AG04449 (cell line): ENCODE data around the gene ZNF774.
"Not testable (repeated sequence)": the region's sequence is repeated elsewhere in the genome, so short reads cannot be mapped to it uniquely, and the experiment has no call there.

Source experiments
- CTCF ChIA-PET: fragments of 350-600 bp; formaldehyde crosslinking; extraction: SDS; loops from one replicate; lab custom pipeline; 2021; ENCODE audit warnings: antibody characterized with exemption; lab: Yijun Ruan, JAX
- POLR2A ChIA-PET: fragments of 400-600, 350-600 bp; formaldehyde crosslinking; extraction: SDS; loops from one replicate; lab custom pipeline; 2020; ENCODE audit warnings: antibody characterized with exemption, inconsistent platforms; lab: Yijun Ruan, JAX
- DNase-seq: peaks from one replicate; pipeline ENCODE4 v3.0.0-alpha.2; 2010; ENCODE audit warnings: low read depth, low spot score
- H3K4me3 ChIP-seq: 2 replicates; pipeline ENCODE4 v1.5.1; 2011; ENCODE audit warnings: low read depth, mild to moderate bottlenecking, control low read depth, low read length
- TF ChIP-seq, protein P1 (sequence below): IDR thresholded peaks from one replicate; pipeline ENCODE4 v1.5.1; 2011; ENCODE audit warnings: mild to moderate bottlenecking, moderate library complexity, low read length, control low read depth, inconsistent platforms; ENCODE audit not compliant: insufficient read depth; ENCODE audit errors: missing control alignments

Gene ZNF774

DNA sequence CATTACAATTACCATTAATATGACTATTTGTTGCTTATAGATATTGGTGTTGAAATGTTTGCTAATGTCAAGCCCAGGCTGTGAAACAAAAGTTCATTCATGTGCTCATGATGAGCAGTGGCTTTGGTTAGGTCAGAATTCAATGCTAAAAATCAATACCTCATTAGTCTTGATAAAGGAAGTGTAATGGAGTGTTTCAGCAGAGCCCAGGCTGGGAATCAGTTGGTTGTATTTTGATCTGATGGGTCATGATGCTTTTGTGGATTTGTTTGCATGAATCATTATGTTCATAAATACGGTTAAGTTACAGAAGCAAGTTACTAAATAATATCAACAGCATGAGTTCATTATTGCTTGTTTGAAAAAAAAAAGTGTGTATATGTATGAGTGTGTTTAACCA lies 13.6 kb upstream of the ZNF774 start:
- TF ChIP-seq, protein P1, sequence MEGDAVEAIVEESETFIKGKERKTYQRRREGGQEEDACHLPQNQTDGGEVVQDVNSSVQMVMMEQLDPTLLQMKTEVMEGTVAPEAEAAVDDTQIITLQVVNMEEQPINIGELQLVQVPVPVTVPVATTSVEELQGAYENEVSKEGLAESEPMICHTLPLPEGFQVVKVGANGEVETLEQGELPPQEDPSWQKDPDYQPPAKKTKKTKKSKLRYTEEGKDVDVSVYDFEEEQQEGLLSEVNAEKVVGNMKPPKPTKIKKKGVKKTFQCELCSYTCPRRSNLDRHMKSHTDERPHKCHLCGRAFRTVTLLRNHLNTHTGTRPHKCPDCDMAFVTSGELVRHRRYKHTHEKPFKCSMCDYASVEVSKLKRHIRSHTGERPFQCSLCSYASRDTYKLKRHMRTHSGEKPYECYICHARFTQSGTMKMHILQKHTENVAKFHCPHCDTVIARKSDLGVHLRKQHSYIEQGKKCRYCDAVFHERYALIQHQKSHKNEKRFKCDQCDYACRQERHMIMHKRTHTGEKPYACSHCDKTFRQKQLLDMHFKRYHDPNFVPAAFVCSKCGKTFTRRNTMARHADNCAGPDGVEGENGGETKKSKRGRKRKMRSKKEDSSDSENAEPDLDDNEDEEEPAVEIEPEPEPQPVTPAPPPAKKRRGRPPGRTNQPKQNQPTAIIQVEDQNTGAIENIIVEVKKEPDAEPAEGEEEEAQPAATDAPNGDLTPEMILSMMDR: no peak
- H3K4me3 ChIP-seq: no peak overlapping the region
- DNase-seq: no peak
- ChIA-PET POLR2A (no interaction called here), CTCF (interaction anchor here (1.1 to 2.8 kb wide), 2 partner anchors 18 to 19 kb away, joined by 5 to 24 read pairs; no protein-coding TSS in a partner anchor)

DNA sequence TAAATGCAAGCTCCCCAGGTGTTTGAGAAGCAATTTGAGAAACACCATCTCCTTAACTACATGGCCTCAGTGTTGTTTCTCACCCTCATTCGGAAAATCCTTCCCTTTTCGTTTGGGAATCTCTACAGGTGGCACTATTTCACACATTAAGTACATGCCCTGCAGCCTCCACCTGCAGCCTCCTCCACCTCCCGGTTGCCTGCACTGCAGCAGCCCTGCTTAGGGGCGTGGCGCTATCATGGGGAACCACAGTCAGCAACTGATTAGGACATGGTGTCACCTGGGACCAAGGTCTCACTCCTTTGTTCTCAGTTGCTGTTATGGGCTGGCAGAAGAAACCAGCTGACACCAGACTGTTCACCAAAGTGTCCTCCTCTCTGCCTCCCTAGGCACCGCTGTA lies 11.7 kb upstream of the ZNF774 start:
- CTCF ChIA-PET: interaction anchor here (0.6 to 1.8 kb wide), 4 partner anchors 47 to 322 kb away, joined by 3 to 4 read pairs (median 4); no protein-coding TSS in a partner anchor

DNA sequence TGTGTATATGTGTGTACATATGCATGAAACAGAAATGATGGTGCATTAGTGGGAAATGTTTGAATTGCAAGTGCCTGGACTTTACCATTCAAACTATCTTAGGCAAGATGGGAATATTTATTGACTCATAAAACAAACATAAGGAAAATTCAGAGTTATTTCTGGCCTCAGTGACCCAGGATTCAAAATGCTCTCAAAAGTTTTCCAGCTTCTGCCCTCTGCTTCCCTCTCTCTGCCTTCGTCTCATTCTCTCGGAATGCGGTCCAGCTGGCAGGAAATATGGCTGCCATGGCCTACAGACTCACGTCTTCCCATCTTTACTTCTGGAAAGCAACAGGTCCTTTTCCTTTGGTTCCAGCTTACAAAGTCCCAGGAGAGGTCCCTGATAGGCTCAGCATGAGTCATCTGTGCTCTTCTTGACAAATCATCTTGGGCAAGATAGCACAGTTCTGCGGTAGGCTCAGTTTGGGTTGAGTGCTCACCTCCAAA lies 8.7 kb upstream of the ZNF774 start:
- no peak overlapping the region for H3K4me3 ChIP-seq
- no peak for DNase-seq
- TF ChIP-seq, protein P1: no peak
- POLR2A ChIA-PET: interaction anchor here (0.6 kb wide), 1 partner anchor 254 kb away, joined by 3 read pairs; no protein-coding TSS in a partner anchor
- CTCF ChIA-PET: interaction anchor here (1.3 to 1.5 kb wide), 4 partner anchors 13 to 138 kb away, joined by 3 to 6 read pairs (median 5); no protein-coding TSS in a partner anchor

More for the DNA sequence above, 11.7 kb upstream of the ZNF774 start:
- TF ChIP-seq, protein P1: no peak
- no peak for DNase-seq
- H3K4me3 ChIP-seq: no peak overlapping the region
- POLR2A ChIA-PET: no interaction called here

DNA sequence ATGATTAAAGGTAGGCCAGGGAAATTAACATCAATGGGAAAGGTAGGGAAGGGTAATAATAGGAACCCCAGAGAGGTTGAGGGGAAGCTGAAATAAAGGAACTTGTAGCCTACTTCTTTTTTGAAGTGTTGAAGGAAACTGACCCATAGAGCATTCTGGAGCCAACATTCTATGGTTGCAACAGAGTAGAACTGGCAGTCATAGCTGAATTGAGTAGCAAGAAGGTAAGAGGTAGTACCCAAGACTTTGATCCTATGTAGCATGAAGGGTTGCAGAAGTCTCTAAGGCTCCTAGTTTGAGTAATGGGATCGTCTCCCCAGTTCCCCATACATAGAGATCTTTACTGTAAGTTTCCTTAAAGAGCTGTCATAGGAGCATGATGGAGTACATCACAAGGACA lies 7.4 kb upstream of the ZNF774 start:
- CTCF ChIA-PET: interaction anchor here (1.0 to 1.7 kb wide), 4 partner anchors 16 to 137 kb away, joined by 3 to 6 read pairs (median 3); no protein-coding TSS in a partner anchor
- TF ChIP-seq, protein P1: no peak
- no peak for DNase-seq
- POLR2A ChIA-PET: no interaction called here
- no peak overlapping the region for H3K4me3 ChIP-seq

DNA sequence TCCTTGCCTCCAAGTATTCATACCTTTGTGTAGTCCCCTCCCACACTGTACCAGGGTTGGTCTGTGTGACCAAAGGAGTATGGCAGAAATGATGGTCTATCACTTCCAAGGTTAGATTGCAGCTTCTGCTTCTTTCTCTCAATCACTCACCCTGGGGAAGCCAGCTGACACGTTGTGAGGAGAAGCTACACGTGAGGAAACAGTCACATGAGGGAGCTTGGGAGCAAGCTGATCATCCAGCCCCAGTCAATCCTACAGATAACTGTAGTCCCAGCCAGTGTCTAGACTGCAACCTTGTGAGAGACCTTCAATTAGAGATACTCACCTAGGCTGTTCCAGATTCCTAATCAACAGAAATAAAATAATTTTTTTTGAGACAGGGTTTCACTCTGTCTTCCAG lies 6.2 kb upstream of the ZNF774 start:
- POLR2A ChIA-PET: no interaction called here
- CTCF ChIA-PET: interaction anchor here (0.6 to 1.7 kb wide), 4 partner anchors 15 to 137 kb away, joined by 3 to 6 read pairs (median 4); no protein-coding TSS in a partner anchor
- H3K4me3 ChIP-seq: no peak overlapping the region
- DNase-seq: no peak
- TF ChIP-seq, protein P1: no peak

DNA sequence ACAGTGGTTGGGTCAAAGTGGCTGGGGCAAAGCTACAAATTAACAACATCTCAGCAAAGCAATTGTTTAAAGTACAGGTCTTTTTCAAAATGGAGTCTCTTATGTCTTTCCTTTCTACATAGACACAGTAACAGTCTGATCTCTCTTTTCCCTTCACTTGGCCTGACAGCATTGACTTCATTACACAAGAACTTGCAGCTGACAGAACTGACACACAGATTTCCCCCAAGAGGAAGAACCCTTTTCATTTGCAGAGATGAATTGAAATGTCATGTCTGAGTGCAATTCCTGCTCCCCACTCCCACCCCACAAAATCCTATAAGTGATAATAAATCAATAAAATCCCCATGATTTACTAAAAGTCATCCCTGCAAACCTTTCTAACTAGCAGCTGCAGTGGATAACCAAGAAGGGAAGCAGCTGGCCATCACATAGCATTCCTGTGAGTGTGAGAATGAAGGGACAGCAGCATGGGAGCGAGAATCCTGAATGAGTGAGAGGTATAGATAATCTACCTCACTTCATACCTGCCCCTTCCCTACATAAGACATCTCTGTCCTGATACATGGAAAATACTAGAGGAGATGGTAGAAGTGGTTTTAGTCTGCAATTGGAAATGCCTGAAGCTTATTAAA lies 4.5 kb upstream of the ZNF774 start:
- POLR2A ChIA-PET, DNase-seq, H3K4me3 ChIP-seq: not testable (repeated sequence)
- CTCF ChIA-PET: interaction anchor here (1.0 to 1.9 kb wide), 2 partner anchors 15 to 135 kb away, joined by 3 to 7 read pairs; no protein-coding TSS in a partner anchor
